HEK293 (cell line): ENCODE measurements around the gene PRKRA.

Experiments used
- GLIS1 ChIP-seq: fragments of 450-650 bp; formaldehyde crosslinking; IDR thresholded peaks from 2 replicates; pipeline ENCODE4 v1.5.1; 2016; ENCODE audit warnings: missing biosample characterization, missing genetic modification characterization
- IKZF3 ChIP-seq: fragments of 450-650 bp; IDR thresholded peaks from 2 replicates; pipeline ENCODE4 v1.5.0; 2018; ENCODE audit warnings: missing biosample characterization, mild to moderate bottlenecking, missing genetic modification characterization, moderate library complexity
- KLF10 ChIP-seq: fragments of 450-650 bp; IDR thresholded peaks from 2 replicates; pipeline ENCODE4 v1.5.1; 2018; ENCODE audit warnings: missing biosample characterization, mild to moderate bottlenecking, missing genetic modification characterization
- KLF9 ChIP-seq: fragments of 450-650 bp; formaldehyde crosslinking; IDR thresholded peaks from 2 replicates; pipeline ENCODE4 v1.5.1; 2016; ENCODE audit warnings: missing biosample characterization, missing genetic modification characterization, low read depth
- RBAK ChIP-seq: fragments of 450-650 bp; formaldehyde crosslinking; IDR thresholded peaks from 2 replicates; pipeline ENCODE4 v1.5.1; 2016; ENCODE audit warnings: missing biosample characterization, missing genetic modification characterization
- SP2 ChIP-seq: fragments of 450-650 bp; formaldehyde crosslinking; IDR thresholded peaks from 2 replicates; pipeline ENCODE4 v1.5.1; 2016; ENCODE audit warnings: missing biosample characterization, missing genetic modification characterization
- TRIM28 ChIP-seq: IDR thresholded peaks from 2 replicates; pipeline ENCODE4 v1.6.1; 2011; ENCODE audit warnings: low read length, control low read depth, borderline replicate concordance
- WT1 ChIP-seq: fragments of 450-650 bp; formaldehyde crosslinking; IDR thresholded peaks from 2 replicates; pipeline ENCODE4 v1.5.1; 2016; ENCODE audit warnings: missing biosample characterization, missing genetic modification characterization
- YY1 ChIP-seq: fragments of 450-650 bp; formaldehyde crosslinking; IDR thresholded peaks from 2 replicates; pipeline ENCODE4 v1.5.1; 2018; ENCODE audit warnings: missing biosample characterization, missing genetic modification characterization
- ZBTB17 ChIP-seq: fragments of 450-650 bp; formaldehyde crosslinking; IDR thresholded peaks from 2 replicates; pipeline ENCODE4 v1.5.1; 2016; ENCODE audit warnings: missing biosample characterization, missing genetic modification characterization
- ZBTB20 ChIP-seq: fragments of 450-650 bp; formaldehyde crosslinking; IDR thresholded peaks from 2 replicates; pipeline ENCODE4 v1.5.1; 2016; ENCODE audit warnings: missing biosample characterization, missing genetic modification characterization
- ZNF114 ChIP-seq: fragments of 450-650 bp; formaldehyde crosslinking; IDR thresholded peaks from 2 replicates; pipeline ENCODE4 v1.5.0; 2017; ENCODE audit warnings: missing biosample characterization, missing genetic modification characterization
- ZNF133 ChIP-seq: fragments of 450-650 bp; formaldehyde crosslinking; IDR thresholded peaks from 2 replicates; pipeline ENCODE4 v1.5.1; 2016; ENCODE audit warnings: missing biosample characterization, missing genetic modification characterization
- ZNF146 ChIP-seq: fragments of 450-650 bp; formaldehyde crosslinking; IDR thresholded peaks from 2 replicates; pipeline ENCODE4 v1.5.1; 2016; ENCODE audit warnings: missing biosample characterization, missing genetic modification characterization
- ZNF274 ChIP-seq, 2 experiments: fragments of 200-500 bp in 1 of 2; fragments of 450-650 bp in 1 of 2; sonication (Bioruptor generic) in 1 of 2; formaldehyde crosslinking in 1 of 2; IDR thresholded peaks; 2 replicates each; pipeline versions ENCODE4 v1.5.1 to v1.6.1; 2014 to 2016; ENCODE audit warnings: borderline replicate concordance in 1 of 2, inconsistent platforms in 1 of 2, low read length in 1 of 2, missing biosample characterization in 1 of 2, missing genetic modification characterization in 1 of 2
- ZNF302 ChIP-seq: fragments of 450-650 bp; formaldehyde crosslinking; IDR thresholded peaks from 2 replicates; pipeline ENCODE4 v1.5.1; 2016; ENCODE audit warnings: missing biosample characterization, missing genetic modification characterization, low read depth
- ZNF311 ChIP-seq: fragments of 450-650 bp; formaldehyde crosslinking; IDR thresholded peaks from 2 replicates; pipeline ENCODE4 v1.5.1; 2017; ENCODE audit warnings: missing biosample characterization, missing genetic modification characterization, borderline replicate concordance
- ZNF335 ChIP-seq: fragments of 450-650 bp; formaldehyde crosslinking; conservative IDR thresholded peaks from 2 replicates; pipeline ENCODE4 v1.5.1; 2016; ENCODE audit warnings: missing biosample characterization, missing genetic modification characterization
- ZNF350 ChIP-seq: fragments of 450-650 bp; formaldehyde crosslinking; IDR thresholded peaks from 2 replicates; pipeline ENCODE4 v1.5.0; 2017; ENCODE audit warnings: missing biosample characterization, mild to moderate bottlenecking, missing genetic modification characterization
- ZNF354C ChIP-seq: fragments of 450-650 bp; formaldehyde crosslinking; IDR thresholded peaks from 2 replicates; pipeline ENCODE4 v1.5.1; 2016; ENCODE audit warnings: missing biosample characterization, missing genetic modification characterization, low read depth, borderline replicate concordance
- ZNF404 ChIP-seq: fragments of 450-650 bp; formaldehyde crosslinking; IDR thresholded peaks from 2 replicates; pipeline ENCODE4 v1.5.1; 2017; ENCODE audit warnings: missing biosample characterization, missing genetic modification characterization
- ZNF473 ChIP-seq: fragments of 450-650 bp; formaldehyde crosslinking; IDR thresholded peaks from 2 replicates; pipeline ENCODE4 v1.5.1; 2017; ENCODE audit warnings: missing biosample characterization, missing genetic modification characterization
- ZNF707 ChIP-seq: fragments of 450-650 bp; formaldehyde crosslinking; IDR thresholded peaks from 2 replicates; pipeline ENCODE4 v1.5.1; 2016; ENCODE audit warnings: missing biosample characterization, missing genetic modification characterization
- TF ChIP-seq, protein P1 (sequence below): fragments of 450-650 bp; formaldehyde crosslinking; IDR thresholded peaks from 2 replicates; pipeline ENCODE4 v1.5.0; 2017; ENCODE audit warnings: missing biosample characterization, missing genetic modification characterization, borderline replicate concordance
- TF ChIP-seq, protein P2 (sequence below): fragments of 450-650 bp; formaldehyde crosslinking; IDR thresholded peaks from 2 replicates; pipeline ENCODE4 v1.5.1; 2017; ENCODE audit warnings: missing biosample characterization, mild to moderate bottlenecking, missing genetic modification characterization, moderate library complexity
- TF ChIP-seq, protein P3 (sequence below): fragments of 450-650 bp; formaldehyde crosslinking; IDR thresholded peaks from 2 replicates; pipeline ENCODE4 v1.5.1; 2016; ENCODE audit warnings: missing biosample characterization, missing genetic modification characterization
- TF ChIP-seq, protein P4 (sequence below): fragments of 450-650 bp; formaldehyde crosslinking; conservative IDR thresholded peaks from 2 replicates; pipeline ENCODE4 v1.5.1; 2016; ENCODE audit warnings: low read depth, missing biosample characterization, missing genetic modification characterization
- TF ChIP-seq, protein P5 (sequence below): fragments of 450-650 bp; IDR thresholded peaks from 2 replicates; pipeline ENCODE4 v1.5.1; 2018; ENCODE audit warnings: missing biosample characterization, missing genetic modification characterization

The PRKRA gene

DNA sequence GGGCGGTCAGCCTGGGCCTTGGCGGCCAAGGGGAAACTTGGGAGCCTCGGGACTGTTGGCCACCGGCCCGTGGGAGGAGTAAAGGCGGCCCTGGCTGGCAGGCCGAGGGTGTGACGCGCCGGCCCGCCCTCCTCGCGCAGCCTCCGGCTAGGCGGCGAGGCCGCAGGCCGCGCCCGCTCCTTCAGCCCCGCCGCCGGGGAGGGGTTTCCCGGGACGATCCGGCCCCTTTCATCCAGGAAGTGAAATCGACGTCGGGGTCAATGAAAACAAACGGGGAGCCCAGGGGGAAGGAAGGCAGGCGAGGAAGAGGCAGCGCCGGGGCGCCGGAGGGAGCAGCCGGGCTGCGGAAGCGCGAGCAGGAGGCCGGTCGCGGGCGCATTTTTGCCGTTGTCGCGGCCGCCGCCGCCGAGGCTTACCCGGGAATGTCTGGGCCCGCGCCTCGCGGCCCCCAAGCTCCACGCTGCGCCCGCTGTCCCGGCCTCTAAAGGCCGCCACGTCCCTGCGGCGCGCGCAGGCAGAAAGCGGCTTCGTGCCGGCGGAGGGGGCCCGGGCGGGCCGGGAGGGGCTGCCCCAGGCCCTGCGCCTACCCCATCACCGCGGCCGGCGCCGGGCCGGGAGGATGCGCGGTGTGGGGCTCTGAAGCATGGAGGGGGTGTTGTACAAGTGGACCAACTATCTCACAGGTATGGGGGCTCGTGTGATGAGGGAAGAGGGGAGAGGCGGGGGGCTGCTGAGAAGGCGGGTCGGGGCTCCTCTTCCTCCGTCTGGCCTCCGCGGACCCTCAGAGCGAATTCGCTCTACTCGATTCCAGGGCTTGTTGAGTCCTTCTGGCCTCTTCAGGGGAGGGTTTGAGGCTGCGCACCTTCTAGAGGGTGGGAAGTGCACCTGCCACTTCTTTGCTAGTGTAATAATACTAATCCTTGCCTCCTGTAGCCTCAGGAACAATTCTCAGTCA is 29.5 kb upstream of the PRKRA start, which contains the start of gene PLEKHA3 (continued):
- TF ChIP-seq, protein P1, sequence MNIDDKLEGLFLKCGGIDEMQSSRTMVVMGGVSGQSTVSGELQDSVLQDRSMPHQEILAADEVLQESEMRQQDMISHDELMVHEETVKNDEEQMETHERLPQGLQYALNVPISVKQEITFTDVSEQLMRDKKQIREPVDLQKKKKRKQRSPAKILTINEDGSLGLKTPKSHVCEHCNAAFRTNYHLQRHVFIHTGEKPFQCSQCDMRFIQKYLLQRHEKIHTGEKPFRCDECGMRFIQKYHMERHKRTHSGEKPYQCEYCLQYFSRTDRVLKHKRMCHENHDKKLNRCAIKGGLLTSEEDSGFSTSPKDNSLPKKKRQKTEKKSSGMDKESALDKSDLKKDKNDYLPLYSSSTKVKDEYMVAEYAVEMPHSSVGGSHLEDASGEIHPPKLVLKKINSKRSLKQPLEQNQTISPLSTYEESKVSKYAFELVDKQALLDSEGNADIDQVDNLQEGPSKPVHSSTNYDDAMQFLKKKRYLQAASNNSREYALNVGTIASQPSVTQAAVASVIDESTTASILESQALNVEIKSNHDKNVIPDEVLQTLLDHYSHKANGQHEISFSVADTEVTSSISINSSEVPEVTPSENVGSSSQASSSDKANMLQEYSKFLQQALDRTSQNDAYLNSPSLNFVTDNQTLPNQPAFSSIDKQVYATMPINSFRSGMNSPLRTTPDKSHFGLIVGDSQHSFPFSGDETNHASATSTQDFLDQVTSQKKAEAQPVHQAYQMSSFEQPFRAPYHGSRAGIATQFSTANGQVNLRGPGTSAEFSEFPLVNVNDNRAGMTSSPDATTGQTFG = no peak
- TF ChIP-seq IKZF3 (peak; percentile 95), WT1 (tag by site-specific recombination) (no peak), ZNF146 (tag by site-specific recombination) (no peak), SP2 (tag by site-specific recombination) (peak; percentile 64), ZNF473 (tag by site-specific recombination) (no peak), ZBTB20 (tag by site-specific recombination) (peak; percentile 66; the same call in 1 of the 2 replicates), ZNF274 (IDR thresholded peaks at IDR 0.05; ENCODE audit: low read length) (no peak), ZNF274 (tag by site-specific recombination; IDR thresholded peaks at IDR 0.05; ENCODE audit: borderline replicate concordance) (no peak), TRIM28 (0 out of 2 replicates have a peak, but pooled peaks have one; percentile 10), ZNF354C (tag by site-specific recombination) (no peak), KLF9 (tag by site-specific recombination) (peak; percentile 66), GLIS1 (tag by site-specific recombination) (peak; percentile 77), ZBTB17 (tag by site-specific recombination) (peak; percentile 71), KLF10 (tag by site-specific recombination) (peak; percentile 93), ZNF114 (no peak), ZNF707 (tag by site-specific recombination) (no peak), ZNF311 (tag by site-specific recombination) (no peak), ZNF133 (tag by site-specific recombination) (no peak), ZNF404 (tag by site-specific recombination) (no peak), YY1 (tag by site-specific recombination) (no peak), ZNF350 (tag by site-specific recombination) (no peak), ZNF335 (tag by site-specific recombination) (no peak; the same call in none of the 2 replicates), RBAK (tag by site-specific recombination) (no peak), ZNF302 (tag by site-specific recombination) (no peak)
- TF ChIP-seq, protein P2, sequence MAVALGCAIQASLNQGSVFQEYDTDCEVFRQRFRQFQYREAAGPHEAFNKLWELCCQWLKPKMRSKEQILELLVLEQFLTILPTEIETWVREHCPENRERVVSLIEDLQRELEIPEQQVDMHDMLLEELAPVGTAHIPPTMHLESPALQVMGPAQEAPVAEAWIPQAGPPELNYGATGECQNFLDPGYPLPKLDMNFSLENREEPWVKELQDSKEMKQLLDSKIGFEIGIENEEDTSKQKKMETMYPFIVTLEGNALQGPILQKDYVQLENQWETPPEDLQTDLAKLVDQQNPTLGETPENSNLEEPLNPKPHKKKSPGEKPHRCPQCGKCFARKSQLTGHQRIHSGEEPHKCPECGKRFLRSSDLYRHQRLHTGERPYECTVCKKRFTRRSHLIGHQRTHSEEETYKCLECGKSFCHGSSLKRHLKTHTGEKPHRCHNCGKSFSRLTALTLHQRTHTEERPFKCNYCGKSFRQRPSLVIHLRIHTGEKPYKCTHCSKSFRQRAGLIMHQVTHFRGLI (tag by site-specific recombination) = peak; percentile 33; the same call in 1 of the 2 replicates
- TF ChIP-seq, protein P3, sequence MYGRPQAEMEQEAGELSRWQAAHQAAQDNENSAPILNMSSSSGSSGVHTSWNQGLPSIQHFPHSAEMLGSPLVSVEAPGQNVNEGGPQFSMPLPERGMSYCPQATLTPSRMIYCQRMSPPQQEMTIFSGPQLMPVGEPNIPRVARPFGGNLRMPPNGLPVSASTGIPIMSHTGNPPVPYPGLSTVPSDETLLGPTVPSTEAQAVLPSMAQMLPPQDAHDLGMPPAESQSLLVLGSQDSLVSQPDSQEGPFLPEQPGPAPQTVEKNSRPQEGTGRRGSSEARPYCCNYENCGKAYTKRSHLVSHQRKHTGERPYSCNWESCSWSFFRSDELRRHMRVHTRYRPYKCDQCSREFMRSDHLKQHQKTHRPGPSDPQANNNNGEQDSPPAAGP = no peak
- TF ChIP-seq, protein P4, sequence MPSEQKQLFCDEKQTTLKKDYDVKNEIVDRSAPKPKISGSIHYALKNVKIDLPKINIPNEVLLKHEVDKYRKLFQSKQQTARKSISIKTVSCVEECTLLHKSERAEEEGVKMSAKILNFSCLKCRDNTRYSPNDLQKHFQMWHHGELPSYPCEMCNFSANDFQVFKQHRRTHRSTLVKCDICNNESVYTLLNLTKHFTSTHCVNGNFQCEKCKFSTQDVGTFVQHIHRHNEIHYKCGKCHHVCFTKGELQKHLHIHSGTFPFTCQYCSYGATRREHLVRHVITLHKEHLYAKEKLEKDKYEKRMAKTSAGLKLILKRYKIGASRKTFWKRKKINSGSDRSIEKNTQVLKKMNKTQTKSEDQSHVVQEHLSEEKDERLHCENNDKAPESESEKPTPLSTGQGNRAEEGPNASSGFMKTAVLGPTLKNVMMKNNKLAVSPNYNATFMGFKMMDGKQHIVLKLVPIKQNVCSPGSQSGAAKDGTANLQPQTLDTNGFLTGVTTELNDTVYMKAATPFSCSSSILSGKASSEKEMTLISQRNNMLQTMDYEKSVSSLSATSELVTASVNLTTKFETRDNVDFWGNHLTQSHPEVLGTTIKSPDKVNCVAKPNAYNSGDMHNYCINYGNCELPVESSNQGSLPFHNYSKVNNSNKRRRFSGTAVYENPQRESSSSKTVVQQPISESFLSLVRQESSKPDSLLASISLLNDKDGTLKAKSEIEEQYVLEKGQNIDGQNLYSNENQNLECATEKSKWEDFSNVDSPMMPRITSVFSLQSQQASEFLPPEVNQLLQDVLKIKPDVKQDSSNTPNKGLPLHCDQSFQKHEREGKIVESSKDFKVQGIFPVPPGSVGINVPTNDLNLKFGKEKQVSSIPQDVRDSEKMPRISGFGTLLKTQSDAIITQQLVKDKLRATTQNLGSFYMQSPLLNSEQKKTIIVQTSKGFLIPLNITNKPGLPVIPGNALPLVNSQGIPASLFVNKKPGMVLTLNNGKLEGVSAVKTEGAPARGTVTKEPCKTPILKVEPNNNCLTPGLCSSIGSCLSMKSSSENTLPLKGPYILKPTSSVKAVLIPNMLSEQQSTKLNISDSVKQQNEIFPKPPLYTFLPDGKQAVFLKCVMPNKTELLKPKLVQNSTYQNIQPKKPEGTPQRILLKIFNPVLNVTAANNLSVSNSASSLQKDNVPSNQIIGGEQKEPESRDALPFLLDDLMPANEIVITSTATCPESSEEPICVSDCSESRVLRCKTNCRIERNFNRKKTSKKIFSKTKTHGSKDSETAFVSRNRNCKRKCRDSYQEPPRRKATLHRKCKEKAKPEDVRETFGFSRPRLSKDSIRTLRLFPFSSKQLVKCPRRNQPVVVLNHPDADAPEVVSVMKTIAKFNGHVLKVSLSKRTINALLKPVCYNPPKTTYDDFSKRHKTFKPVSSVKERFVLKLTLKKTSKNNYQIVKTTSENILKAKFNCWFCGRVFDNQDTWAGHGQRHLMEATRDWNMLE (tag by site-specific recombination) = no peak
- TF ChIP-seq, protein P5, sequence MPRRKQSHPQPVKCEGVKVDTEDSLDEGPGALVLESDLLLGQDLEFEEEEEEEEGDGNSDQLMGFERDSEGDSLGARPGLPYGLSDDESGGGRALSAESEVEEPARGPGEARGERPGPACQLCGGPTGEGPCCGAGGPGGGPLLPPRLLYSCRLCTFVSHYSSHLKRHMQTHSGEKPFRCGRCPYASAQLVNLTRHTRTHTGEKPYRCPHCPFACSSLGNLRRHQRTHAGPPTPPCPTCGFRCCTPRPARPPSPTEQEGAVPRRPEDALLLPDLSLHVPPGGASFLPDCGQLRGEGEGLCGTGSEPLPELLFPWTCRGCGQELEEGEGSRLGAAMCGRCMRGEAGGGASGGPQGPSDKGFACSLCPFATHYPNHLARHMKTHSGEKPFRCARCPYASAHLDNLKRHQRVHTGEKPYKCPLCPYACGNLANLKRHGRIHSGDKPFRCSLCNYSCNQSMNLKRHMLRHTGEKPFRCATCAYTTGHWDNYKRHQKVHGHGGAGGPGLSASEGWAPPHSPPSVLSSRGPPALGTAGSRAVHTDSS = no peak
